MM.1S (cell line): ENCODE results near the gene HTR5A.
"Not testable (repeated sequence)": the region's sequence is repeated elsewhere in the genome, so short reads cannot be mapped to it uniquely, and the experiment has no call there.

Experiments
- DNase-seq: peaks from one replicate; pipeline ENCODE4 v3.0.0-alpha.2; 2015
- H2AFZ ChIP-seq: fragments of 300-600 bp; sonication (generic); 2 replicates; pipeline ENCODE4 v1.6.0; 2016; ENCODE audit warnings: antibody characterized with exemption, low read length
- H3F3A ChIP-seq: fragments of 300-600 bp; sonication (generic); 2 replicates; pipeline ENCODE4 v1.6.1; 2016; ENCODE audit warnings: mild to moderate bottlenecking, antibody characterized with exemption, low read length, moderate library complexity, mixed read lengths; ENCODE audit not compliant: insufficient read depth
- H3K27ac ChIP-seq: fragments of 300-600 bp; sonication (generic); 2 replicates; pipeline ENCODE4 v1.5.1; 2016; ENCODE audit warnings: mild to moderate bottlenecking, low read length
- H3K27me3 ChIP-seq: fragments of 300-600 bp; sonication (generic); replicated peaks from 2 replicates; pipeline ENCODE4 v1.6.0; 2016; ENCODE audit warnings: low read length; ENCODE audit not compliant: insufficient read depth
- H3K36me3 ChIP-seq: fragments of 300-600 bp; sonication (generic); replicated peaks from 2 replicates; pipeline ENCODE4 v1.6.1; 2016; ENCODE audit warnings: mild to moderate bottlenecking, low read length, mixed read lengths; ENCODE audit not compliant: insufficient read depth
- H3K4me1 ChIP-seq: fragments of 300-600 bp; sonication (generic); 2 replicates; pipeline ENCODE4 v1.6.1; 2016; ENCODE audit warnings: low read length, mixed read lengths
- H3K4me2 ChIP-seq: fragments of 300-600 bp; sonication (generic); 2 replicates; pipeline ENCODE4 v1.6.0; 2016; ENCODE audit warnings: low read depth, low read length
- H3K4me3 ChIP-seq: fragments of 300-600 bp; sonication (generic); 2 replicates; pipeline ENCODE4 v1.5.1; 2016; ENCODE audit warnings: low read length, mixed read lengths
- H3K79me2 ChIP-seq: fragments of 300-600 bp; sonication (generic); 2 replicates; pipeline ENCODE4 v1.6.1; 2016; ENCODE audit warnings: mixed run types, low read length, mixed read lengths
- H3K9ac ChIP-seq: fragments of 300-600 bp; sonication (generic); 2 replicates; pipeline ENCODE4 v1.6.1; 2016; ENCODE audit warnings: low read length, mixed read lengths
- H3K9me2 ChIP-seq: fragments of 300-600 bp; sonication (generic); replicated peaks from 2 replicates; pipeline ENCODE4 v1.6.1; 2016; ENCODE audit warnings: mild to moderate bottlenecking, low read length, mixed read lengths; ENCODE audit not compliant: insufficient read depth
- H3K9me3 ChIP-seq: fragments of 300-600 bp; sonication (generic); replicated peaks from 2 replicates; pipeline ENCODE4 v1.6.1; 2016; ENCODE audit warnings: mild to moderate bottlenecking, low read length, mixed read lengths; ENCODE audit not compliant: insufficient read depth
- H4K20me1 ChIP-seq: fragments of 300-600 bp; sonication (generic); 2 replicates; pipeline ENCODE4 v1.6.1; 2016; ENCODE audit warnings: mild to moderate bottlenecking, low read length, moderate library complexity, mixed read lengths; ENCODE audit not compliant: insufficient read depth
- EZH2 ChIP-seq: fragments of 300-600 bp; sonication (generic); optimal IDR thresholded peaks from 2 replicates; pipeline ENCODE3; 2017; ENCODE audit warnings: low read depth, mild to moderate bottlenecking, antibody characterized with exemption, low read length, mixed read lengths
- EZH2phosphoT487 ChIP-seq: fragments of 300-600 bp; sonication (generic); IDR thresholded peaks from 2 replicates; pipeline ENCODE4 v1.6.1; 2018; ENCODE audit warnings: antibody characterized with exemption, low read length
- TF ChIP-seq, protein P1 (sequence below): fragments of 300-600 bp; sonication (generic); IDR thresholded peaks from 2 replicates; pipeline ENCODE4 v1.5.1; 2016; ENCODE audit warnings: antibody characterized with exemption, low read length, mixed read lengths

HTR5A gene

GRCh38 chr7:155027879-155028278 is 42.2 kb upstream of the HTR5A start:
- Histone ChIP-seq H3K79me2 (no peaks in the 10 kb centered on the region), H3K27ac (peak overlapping the region; percentile 55; the same call in 1 of the 2 replicates), H2AFZ (peak overlapping the region; percentile 36), H3K4me2 (peak overlapping the region; percentile 13; the same call in 1 of the 2 replicates), H4K20me1 (no peaks in the 10 kb centered on the region), H3F3A (peaks cover 12% of the 10 kb centered on the region), H3K9me3 (no peaks in the 10 kb centered on the region), H3K27me3 (no peaks in the 10 kb centered on the region), H3K4me1 (peaks cover 6% of the 10 kb centered on the region; the same call in 1 of the 2 replicates), H3K9me2 (no peaks in the 10 kb centered on the region), H3K9ac (no peak overlapping the region), H3K4me3 (no peak overlapping the region), H3K36me3 (no peaks in the 10 kb centered on the region)
- DNase-seq = peak; percentile 86
- TF ChIP-seq, protein P1, sequence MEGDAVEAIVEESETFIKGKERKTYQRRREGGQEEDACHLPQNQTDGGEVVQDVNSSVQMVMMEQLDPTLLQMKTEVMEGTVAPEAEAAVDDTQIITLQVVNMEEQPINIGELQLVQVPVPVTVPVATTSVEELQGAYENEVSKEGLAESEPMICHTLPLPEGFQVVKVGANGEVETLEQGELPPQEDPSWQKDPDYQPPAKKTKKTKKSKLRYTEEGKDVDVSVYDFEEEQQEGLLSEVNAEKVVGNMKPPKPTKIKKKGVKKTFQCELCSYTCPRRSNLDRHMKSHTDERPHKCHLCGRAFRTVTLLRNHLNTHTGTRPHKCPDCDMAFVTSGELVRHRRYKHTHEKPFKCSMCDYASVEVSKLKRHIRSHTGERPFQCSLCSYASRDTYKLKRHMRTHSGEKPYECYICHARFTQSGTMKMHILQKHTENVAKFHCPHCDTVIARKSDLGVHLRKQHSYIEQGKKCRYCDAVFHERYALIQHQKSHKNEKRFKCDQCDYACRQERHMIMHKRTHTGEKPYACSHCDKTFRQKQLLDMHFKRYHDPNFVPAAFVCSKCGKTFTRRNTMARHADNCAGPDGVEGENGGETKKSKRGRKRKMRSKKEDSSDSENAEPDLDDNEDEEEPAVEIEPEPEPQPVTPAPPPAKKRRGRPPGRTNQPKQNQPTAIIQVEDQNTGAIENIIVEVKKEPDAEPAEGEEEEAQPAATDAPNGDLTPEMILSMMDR = no peak
- TF ChIP-seq EZH2phosphoT487 = no peak
- no peak for TF ChIP-seq EZH2

- Histone ChIP-seq H3K9me3 (no peaks in the 10 kb centered on the region), H3K27ac (no peak overlapping the region), H3K4me3 (no peak overlapping the region), H3K79me2 (no peaks in the 10 kb centered on the region), H2AFZ (no peak overlapping the region), H3K9me2 (no peaks in the 10 kb centered on the region), H3K36me3 (no peaks in the 10 kb centered on the region), H3K4me1 (no peaks in the 10 kb centered on the region), H3K4me2 (no peak overlapping the region), H3F3A (peaks cover 5% of the 10 kb centered on the region; the same call in 1 of the 2 replicates), H3K9ac (no peak overlapping the region), H4K20me1 (no peaks in the 10 kb centered on the region), H3K27me3 (no peaks in the 10 kb centered on the region)
- no peak for DNase-seq
- TF ChIP-seq EZH2 (no peak), EZH2phosphoT487 (no peak)
- TF ChIP-seq, protein P1 = no peak
Measured at GRCh38 chr7:155032978-155033377, 37.1 kb upstream of the HTR5A start.

GRCh38 chr7:155034495-155034894 is 35.6 kb upstream of the HTR5A start:
- not testable (repeated sequence) for H3K27ac ChIP-seq, H2AFZ ChIP-seq, H3K79me2 ChIP-seq, DNase-seq, H3K27me3 ChIP-seq, H3K4me1 ChIP-seq, H3K4me3 ChIP-seq, H3F3A ChIP-seq, H3K36me3 ChIP-seq, H4K20me1 ChIP-seq, H3K9me2 ChIP-seq, H3K9ac ChIP-seq, H3K4me2 ChIP-seq, H3K9me3 ChIP-seq

DNA sequence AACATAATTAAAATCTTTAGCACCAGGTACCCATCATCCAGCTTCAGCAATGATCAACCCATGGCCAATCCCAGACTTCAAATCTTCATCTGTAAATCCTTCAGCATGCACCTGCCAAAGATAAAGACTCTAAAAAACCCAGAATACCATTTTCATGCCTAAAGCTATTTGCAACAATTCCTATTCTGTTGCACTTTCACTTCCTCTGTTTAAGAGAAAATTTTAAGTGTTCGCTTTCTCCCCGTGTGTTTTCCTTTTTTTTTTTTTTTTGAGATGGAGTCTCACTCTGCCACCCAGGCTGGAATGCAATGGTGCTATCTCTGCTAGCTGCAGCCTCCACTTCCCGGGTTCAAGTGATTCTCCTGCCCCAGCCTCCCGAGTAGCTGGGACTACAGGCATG is 31.8 kb upstream of the HTR5A start:
- no peak for DNase-seq
- no peak overlapping the region for H2AFZ ChIP-seq
- no peaks in the 10 kb centered on the region for H3K79me2 ChIP-seq
- no peak overlapping the region for H3K27ac ChIP-seq
- H3K9me3 ChIP-seq = no peaks in the 10 kb centered on the region
- H4K20me1 ChIP-seq = no peaks in the 10 kb centered on the region
- H3K4me1 ChIP-seq = no peaks in the 10 kb centered on the region
- no peak for TF ChIP-seq EZH2phosphoT487
- no peak for TF ChIP-seq EZH2
- TF ChIP-seq, protein P1 = no peak
- H3K4me3 ChIP-seq = no peak overlapping the region
- no peaks in the 10 kb centered on the region for H3F3A ChIP-seq
- no peak overlapping the region for H3K4me2 ChIP-seq
- no peak overlapping the region for H3K9ac ChIP-seq
- H3K9me2 ChIP-seq = no peaks in the 10 kb centered on the region
- no peaks in the 10 kb centered on the region for H3K36me3 ChIP-seq
- H3K27me3 ChIP-seq = no peaks in the 10 kb centered on the region
